T-cell (primary cell): ENCODE measurements around the gene KIF17. TPM values are rescaled to one million over a fixed set of nuclear protein-coding genes. Genes with fewer than 3 reads are reported as not detected.

ENCODE experiments used
- ATAC-seq, 4 experiments: fragments of 200-7000 bp in 3 of 4; fragments of 150-1000 bp in 1 of 4; cut with Tn5 transposase; replicated peaks in 1 of 4; 1 replicate in 3 of 4; 2 replicates in 1 of 4; pipeline ENCODE4 v1.10.0; 2021; ENCODE audit warnings: moderate library complexity in 3 of 4, mild to moderate bottlenecking in 2 of 4, moderate number of reproducible peaks in 1 of 4
- CTCF ChIA-PET, 2 donors: fragments of 300-600 bp; sonication (Branson Sonifier 250); formaldehyde crosslinking; loops; one replicate each; lab custom pipeline; 2022; ENCODE audit warnings: antibody characterized with exemption in 2 of 2; lab: Charles Lee
- POLR2A ChIA-PET, 2 donors: fragments of 300-600 bp; sonication (Branson Sonifier 250); formaldehyde crosslinking; loops; one replicate each; lab custom pipeline; 2022; ENCODE audit warnings: antibody characterized with exemption in 2 of 2; lab: Charles Lee
- DNase-seq, 35 experiments: peaks; one replicate each; pipeline versions ENCODE4 v3.0.0 to v3.0.0-alpha.2; 2013 to 2023
- H3K27ac ChIP-seq: one replicate; pipeline ENCODE4 v1.5.1; 2013; ENCODE audit warnings: low read length
- H3K27me3 ChIP-seq, 2 experiments: replicated peaks in 1 of 2; 1 replicate in 1 of 2; 2 replicates in 1 of 2; pipeline versions ENCODE4 v1.6.1 to v1.7.0; 2013; ENCODE audit warnings: low read length in 1 of 2, mixed read lengths in 1 of 2; ENCODE audit not compliant: control insufficient read depth in 2 of 2, insufficient read depth in 2 of 2; ENCODE audit errors: extremely low read depth in 1 of 2
- H3K36me3 ChIP-seq, 2 donors: 1 replicate in 1 of 2; 2 replicates in 1 of 2; pipeline versions ENCODE4 v1.6.1 to v1.7.0; 2013; ENCODE audit warnings: low read length in 1 of 2; ENCODE audit not compliant: control insufficient read depth in 2 of 2, insufficient read depth in 1 of 2; ENCODE audit errors: extremely low read depth in 1 of 2
- H3K4me1 ChIP-seq, 2 experiments: 1 replicate in 1 of 2; 2 replicates in 1 of 2; pipeline versions ENCODE4 v1.6.1 to v1.7.0; 2013; ENCODE audit warnings: low read length in 2 of 2, mixed read lengths in 1 of 2; ENCODE audit not compliant: insufficient read depth in 2 of 2, control insufficient read depth in 1 of 2; ENCODE audit errors: extremely low read depth in 1 of 2
- H3K4me3 ChIP-seq, 2 donors: 1 replicate in 1 of 2; 2 replicates in 1 of 2; pipeline versions ENCODE4 v1.5.1 to v1.7.0; 2013; ENCODE audit warnings: mild to moderate bottlenecking in 2 of 2, low read length in 1 of 2, moderate library complexity in 1 of 2; ENCODE audit not compliant: control insufficient read depth in 1 of 2; ENCODE audit errors: extremely low read depth in 1 of 2
- H3K9me3 ChIP-seq: 2 replicates; pipeline ENCODE4 v1.7.0; 2013
- H3K27ac Mint-ChIP-seq, 2 donors: one replicate each; pipeline ENCODE4 v1.8.0; 2020 to 2021; ENCODE audit warnings: mild to moderate bottlenecking in 2 of 2, mixed read lengths in 2 of 2
- H3K27me3 Mint-ChIP-seq, 2 donors: one replicate each; pipeline ENCODE4 v1.8.0; 2021 to 2022; ENCODE audit warnings: mixed read lengths in 2 of 2
- H3K36me3 Mint-ChIP-seq: one replicate; pipeline ENCODE4 v1.8.0; 2021; ENCODE audit warnings: mixed read lengths
- H3K4me1 Mint-ChIP-seq, 3 donors: one replicate each; pipeline ENCODE4 v1.8.0; 2020 to 2022; ENCODE audit warnings: mixed read lengths in 3 of 3, mild to moderate bottlenecking in 1 of 3
- H3K4me3 Mint-ChIP-seq, 3 donors: one replicate each; pipeline ENCODE4 v1.8.0; 2020 to 2022; ENCODE audit warnings: mild to moderate bottlenecking in 3 of 3, mixed read lengths in 3 of 3, moderate library complexity in 3 of 3
- H3K9me3 Mint-ChIP-seq, 3 donors: one replicate each; pipeline ENCODE4 v1.8.0; 2020 to 2022; ENCODE audit warnings: mixed read lengths in 3 of 3
- WGBS: methylation state at CpG from one replicate; pipeline ENCODE4 v1.1.5; 2013; ENCODE audit warnings: missing lambda C conversion rate; ENCODE audit not compliant: insufficient coverage; 5-methylcytosine and 5-hydroxymethylcytosine counted together
- total RNA-seq, 35 experiments: library from RNA in 6 of 35; stranded (reverse) in 6 of 35; fragments of 120-200 nt in 1 of 35; gene quantifications; one replicate each; pipeline versions ENCODE4 v1.2.1 to v1.2.4 and lab custom pipeline; 2013 to 2026

The KIF17 gene
- total RNA-seq (not detected), total RNA-seq (lab: John Stamatoyannopoulos, UW) (0 to 0.25 (median 0.05) reads per million in 29 experiments)
- total RNA-seq (2013) = not detected

DNA sequence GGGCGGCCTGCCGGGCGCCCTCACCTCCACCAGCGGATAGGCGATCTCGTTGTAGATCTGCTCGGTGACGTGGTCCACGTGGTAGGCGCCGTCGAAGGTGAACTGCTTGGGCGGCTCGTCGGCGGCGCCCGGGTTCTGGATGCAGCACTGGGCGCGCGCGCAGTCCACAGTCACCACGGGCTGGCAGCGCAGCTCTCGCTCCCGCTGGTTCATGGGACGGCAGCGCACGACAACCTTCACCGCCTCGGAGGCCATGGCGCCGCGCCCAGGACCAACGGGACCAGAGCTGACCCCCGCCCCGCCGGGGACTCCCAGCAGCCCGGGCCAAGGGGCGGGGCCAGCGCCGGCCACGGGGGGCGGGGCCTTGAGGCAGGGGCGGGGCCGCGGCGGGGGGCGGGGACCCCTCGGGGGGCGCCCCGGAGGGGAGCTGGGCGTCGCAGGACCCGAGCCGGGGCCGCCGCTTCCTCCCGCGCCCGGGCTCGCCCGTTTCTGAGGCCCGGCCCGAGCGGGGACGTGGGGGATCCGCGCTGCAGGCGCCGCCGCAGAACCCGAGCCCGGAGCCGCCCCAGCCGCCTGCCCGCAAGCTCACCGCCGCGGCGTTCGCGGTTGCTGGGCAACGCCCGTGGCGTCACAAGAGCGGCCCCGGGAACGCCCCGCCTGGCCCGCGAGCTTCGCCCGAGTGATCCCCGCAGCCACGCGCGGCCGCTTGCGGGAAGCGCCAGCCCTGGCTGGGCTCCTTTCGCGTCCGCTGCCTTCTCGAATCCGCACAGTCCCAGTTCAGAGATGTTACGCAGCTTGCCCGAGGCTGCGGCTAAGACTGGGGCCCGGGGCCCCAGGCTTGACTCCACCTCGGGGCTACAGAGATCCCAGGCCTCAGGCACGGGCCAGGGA lies at the start of gene KIF17:
TSS of gene KIF17 (minus strand) at position 556 of the 891 bp plus-strand sequence. CDS start at position 255, 301 bp downstream.
- H3K27me3 Mint-ChIP-seq = peaks cover 20% of the 10 kb centered on the region in 2 donors
- WGBS = 3% methylated on average over 110 of the region's 112 CpGs
- H3K4me3 Mint-ChIP-seq = peak within 1 kb of the TSS; percentile 66 to 74 (median 74)
- ChIA-PET POLR2A (no interaction called here), CTCF (interaction anchor here in 1 of 2 donors (1.5 to 1.6 kb wide), 2 partner anchors 21 to 56 kb away, joined by 3 read pairs; partner anchors contain the start of gene DDOST)
- H3K4me1 Mint-ChIP-seq = peaks cover 5 to 16% (median 12%) of the 10 kb centered on the region in 3 donors
- Histone ChIP-seq H3K4me1 (peaks cover 0 to 11% of the 10 kb centered on the region in 2 experiments), H3K9me3 (no peaks in the 10 kb centered on the region), H3K27ac (no peak within 1 kb of the TSS), H3K36me3 (no peaks in the 10 kb centered on the region), H3K27me3 (peaks cover 0 to 43% of the 10 kb centered on the region in 2 experiments), H3K4me3 (peak within 1 kb of the TSS; percentile 16 to 40)
- peak in 34 of 35 experiments; percentile 15 to 80 (median 52) for DNase-seq
- H3K9me3 Mint-ChIP-seq = no peaks in the 10 kb centered on the region
- no peak within 1 kb of the TSS for H3K27ac Mint-ChIP-seq
- peak; percentile 72 to 87 (median 82) for ATAC-seq
- no peaks in the 10 kb centered on the region for H3K36me3 Mint-ChIP-seq

DNA sequence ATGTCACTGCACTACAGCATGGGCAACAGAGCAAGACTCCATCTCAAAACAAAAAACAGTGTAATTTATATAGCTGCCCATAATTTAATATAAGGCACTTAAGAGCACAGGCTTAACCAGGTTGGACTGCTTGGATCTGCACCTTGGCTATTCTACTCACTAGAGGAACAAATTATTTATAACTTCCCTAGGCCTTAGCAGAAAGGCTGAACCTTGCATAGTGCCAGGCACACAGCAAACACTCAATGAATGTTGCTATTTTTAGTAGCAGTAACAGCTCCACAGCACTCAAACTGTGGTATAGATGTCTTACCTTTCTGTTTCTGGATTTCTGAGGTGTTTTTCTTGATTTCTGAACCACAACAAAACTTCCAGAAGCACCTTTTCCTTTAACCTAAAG lies 49.5 kb upstream of the KIF17 start:
- H3K4me3 ChIP-seq = no peak overlapping the region
- no peak overlapping the region for H3K27ac Mint-ChIP-seq
- peaks cover 46% of the 10 kb centered on the region for H3K36me3 Mint-ChIP-seq
- no peak overlapping the region for H3K4me3 Mint-ChIP-seq
- DNase-seq = no peak
- H3K27me3 Mint-ChIP-seq = no peaks in the 10 kb centered on the region
- no peaks in the 10 kb centered on the region for H3K9me3 Mint-ChIP-seq
- peaks cover under 1 to 5% (median 1%) of the 10 kb centered on the region in 3 donors for H3K4me1 Mint-ChIP-seq
- no peaks in the 10 kb centered on the region for H3K27me3 ChIP-seq
- no peak overlapping the region for H3K27ac ChIP-seq
- H3K9me3 ChIP-seq = no peaks in the 10 kb centered on the region
- ChIA-PET CTCF (no interaction called here), POLR2A (no interaction called here)
- no peaks in the 10 kb centered on the region for H3K4me1 ChIP-seq
- H3K36me3 ChIP-seq = peaks cover 20 to 95% of the 10 kb centered on the region in 2 donors
- no peak for ATAC-seq

DNA sequence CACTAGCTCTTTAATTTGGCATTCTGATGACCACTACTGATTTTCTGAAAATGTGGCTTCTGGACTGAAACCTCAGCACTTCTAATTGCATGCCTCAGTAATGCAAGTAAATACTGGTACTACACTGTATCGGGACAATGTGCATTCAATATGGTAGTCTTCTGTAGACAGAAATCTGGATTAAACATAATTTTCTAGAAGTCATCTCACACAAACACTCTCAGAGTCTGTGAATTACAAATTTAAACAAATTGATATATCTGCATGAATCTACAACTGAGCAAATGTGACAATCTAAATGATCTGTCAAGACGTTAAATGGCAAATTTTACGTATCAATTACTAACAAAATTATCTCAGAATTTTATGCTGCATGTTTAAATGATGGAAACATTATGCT lies 45.6 kb upstream of the KIF17 start:
- Histone ChIP-seq H3K4me1 (no peaks in the 10 kb centered on the region), H3K27me3 (no peaks in the 10 kb centered on the region), H3K4me3 (no peak overlapping the region), H3K36me3 (peaks cover 26 to 94% of the 10 kb centered on the region in 2 donors), H3K27ac (no peak overlapping the region), H3K9me3 (no peaks in the 10 kb centered on the region)
- H3K4me1 Mint-ChIP-seq = peaks cover 0 to 5% (median 0%) of the 10 kb centered on the region in 3 donors
- ChIA-PET POLR2A (no interaction called here), CTCF (no interaction called here)
- no CpG with 5 or more reads among the region's 3 CpGs for WGBS
- DNase-seq (no peak), ATAC-seq (no peak)
- no peak overlapping the region for H3K4me3 Mint-ChIP-seq
- H3K9me3 Mint-ChIP-seq = no peaks in the 10 kb centered on the region
- H3K27me3 Mint-ChIP-seq = no peaks in the 10 kb centered on the region
- H3K27ac Mint-ChIP-seq = no peak overlapping the region
- peaks cover 42% of the 10 kb centered on the region for H3K36me3 Mint-ChIP-seq

DNA sequence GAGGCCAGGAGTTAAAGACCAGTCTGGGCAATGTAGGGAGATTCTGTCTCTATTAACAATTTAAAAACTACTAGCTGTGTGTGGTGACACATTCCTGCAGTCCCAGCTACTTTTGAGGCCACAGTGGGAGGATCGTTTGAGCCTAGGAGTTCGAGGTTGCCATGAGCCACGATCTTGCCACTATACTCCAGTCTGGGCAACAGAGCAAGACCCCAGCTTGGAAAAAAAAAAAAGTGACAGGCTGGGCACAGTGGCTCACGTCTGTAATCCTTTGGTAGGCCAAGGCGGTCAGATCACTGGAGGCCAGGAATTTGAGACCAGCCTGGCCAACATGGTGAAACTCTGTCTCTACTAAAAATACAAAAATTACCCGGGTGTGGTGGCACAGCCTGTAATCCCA lies 42.5 kb upstream of the KIF17 start:
- ATAC-seq (no peak), DNase-seq (no peak)
- peaks cover 42% of the 10 kb centered on the region for H3K36me3 Mint-ChIP-seq
- H3K27me3 Mint-ChIP-seq = no peaks in the 10 kb centered on the region
- ChIA-PET POLR2A (no interaction called here), CTCF (no interaction called here)
- no peaks in the 10 kb centered on the region for H3K9me3 ChIP-seq
- peaks cover 22 to 88% of the 10 kb centered on the region in 2 donors for H3K36me3 ChIP-seq
- no peak overlapping the region for H3K4me3 ChIP-seq
- no peak overlapping the region for H3K27ac ChIP-seq
- H3K4me1 ChIP-seq = no peaks in the 10 kb centered on the region
- 90% methylated on average over 4 of the region's 6 CpGs for WGBS
- no peaks in the 10 kb centered on the region for H3K27me3 ChIP-seq
- no peak overlapping the region for H3K4me3 Mint-ChIP-seq
- peaks cover 0 to 5% (median 0%) of the 10 kb centered on the region in 3 donors for H3K4me1 Mint-ChIP-seq
- H3K27ac Mint-ChIP-seq = no peak overlapping the region
- H3K9me3 Mint-ChIP-seq = no peaks in the 10 kb centered on the region

DNA sequence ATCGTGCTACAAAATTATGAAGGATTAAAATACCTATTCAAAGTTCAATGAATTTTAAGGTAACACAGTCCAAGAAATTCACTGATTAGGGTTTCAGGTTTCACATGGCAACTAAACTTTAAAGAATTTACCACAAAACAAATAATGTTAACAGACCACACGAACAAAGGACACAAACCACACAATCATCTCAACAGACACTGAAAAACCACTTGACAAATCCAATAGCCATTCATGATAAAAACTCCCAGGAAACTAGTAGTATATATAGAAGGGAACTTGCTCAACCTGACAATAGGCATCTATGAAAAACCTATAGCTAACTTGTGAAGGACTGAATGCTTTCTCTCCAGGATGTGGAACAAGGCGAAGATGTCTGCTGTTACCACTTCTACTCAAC lies 35.8 kb upstream of the KIF17 start:
- CTCF ChIA-PET = no interaction called here
- WGBS = no CpG with 5 or more reads among the region's 3 CpGs
- Mint-ChIP-seq H3K4me3 (no peak overlapping the region), H3K36me3 (peaks cover 36% of the 10 kb centered on the region), H3K27ac (no peak overlapping the region), H3K9me3 (no peaks in the 10 kb centered on the region), H3K4me1 (peaks cover 0 to 8% (median 4%) of the 10 kb centered on the region in 3 donors), H3K27me3 (no peaks in the 10 kb centered on the region)
- Histone ChIP-seq H3K9me3 (no peaks in the 10 kb centered on the region), H3K4me1 (no peaks in the 10 kb centered on the region), H3K36me3 (peaks cover 5 to 69% of the 10 kb centered on the region in 2 donors), H3K27ac (no peak overlapping the region), H3K27me3 (no peaks in the 10 kb centered on the region), H3K4me3 (no peak overlapping the region)
- DNase-seq (no peak), ATAC-seq (no peak)
- POLR2A ChIA-PET = interaction anchor here (0.6 kb wide), 2 partner anchors 8 to 20 kb away, joined by 4 read pairs; no protein-coding TSS in a partner anchor

DNA sequence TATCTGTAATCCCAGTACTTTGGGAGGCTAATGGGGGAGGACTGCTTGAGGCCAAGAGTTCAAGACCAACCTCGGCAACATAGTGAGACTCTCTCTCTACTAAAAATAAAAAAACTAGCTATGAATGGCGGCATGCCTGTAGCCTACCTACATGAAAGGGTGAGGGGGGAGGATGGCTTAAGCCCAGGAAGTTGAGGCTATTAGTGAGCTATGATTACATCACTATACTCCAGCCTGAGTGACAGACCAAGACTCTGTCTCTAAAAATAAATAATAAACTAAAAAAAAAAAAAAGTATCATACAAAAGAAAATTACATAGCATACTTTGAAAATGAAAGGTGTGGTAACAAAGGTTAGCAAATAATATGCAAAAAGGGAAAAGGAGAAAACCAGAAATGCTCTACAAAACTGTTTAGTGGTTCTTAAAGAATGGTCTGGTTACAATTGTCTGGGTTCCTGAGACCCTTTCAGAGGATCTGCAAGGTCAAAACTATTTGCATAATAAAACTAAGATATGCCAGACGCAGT lies 33.7 kb upstream of the KIF17 start:
- no peaks in the 10 kb centered on the region for H3K4me1 ChIP-seq
- Mint-ChIP-seq H3K4me3 (no peak overlapping the region), H3K36me3 (peaks cover 49% of the 10 kb centered on the region), H3K4me1 (peaks cover 0 to 8% (median 4%) of the 10 kb centered on the region in 3 donors), H3K27ac (no peak overlapping the region), H3K9me3 (no peaks in the 10 kb centered on the region), H3K27me3 (no peaks in the 10 kb centered on the region)
- no peaks in the 10 kb centered on the region for H3K27me3 ChIP-seq
- 100% methylated on average over 1 of the region's 3 CpGs for WGBS
- peaks cover 3 to 73% of the 10 kb centered on the region in 2 donors for H3K36me3 ChIP-seq
- H3K9me3 ChIP-seq = no peaks in the 10 kb centered on the region
- ATAC-seq (no peak), DNase-seq (no peak)
- CTCF ChIA-PET = interaction anchor here in 1 of 2 donors (0.5 kb wide), 1 partner anchor 401 kb away, joined by 4 read pairs; no protein-coding TSS in a partner anchor
- H3K4me3 ChIP-seq = no peak overlapping the region
- POLR2A ChIA-PET = interaction anchor here in 1 of 2 donors (0.6 kb wide), 1 partner anchor 16 kb away, joined by 5 read pairs; no protein-coding TSS in a partner anchor
- H3K27ac ChIP-seq = no peak overlapping the region
